Measurements from ENCODE around the gene MSANTD7.
A peak's percentile ranks its signal among the peaks of the same experiment; 100 is the strongest.
"Not testable (repeated sequence)": the region's sequence is repeated elsewhere in the genome, so short reads cannot be mapped to it uniquely, and the experiment has no call there.

MSANTD7 gene, protein sequence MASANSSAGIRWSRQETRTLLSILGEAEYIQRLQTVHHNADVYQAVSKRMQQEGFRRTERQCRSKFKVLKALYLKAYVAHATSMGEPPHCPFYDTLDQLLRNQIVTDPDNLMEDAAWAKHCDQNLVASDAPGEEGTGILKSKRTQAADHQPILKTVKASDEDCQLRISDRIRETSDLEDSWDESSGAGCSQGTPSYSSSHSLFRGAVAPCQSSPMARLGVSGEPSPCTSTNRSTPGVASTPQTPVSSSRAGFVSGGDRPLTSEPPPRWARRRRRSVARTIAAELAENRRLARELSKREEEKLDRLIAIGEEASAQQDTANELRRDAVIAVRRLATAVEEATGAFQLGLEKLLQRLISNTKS

DNA sequence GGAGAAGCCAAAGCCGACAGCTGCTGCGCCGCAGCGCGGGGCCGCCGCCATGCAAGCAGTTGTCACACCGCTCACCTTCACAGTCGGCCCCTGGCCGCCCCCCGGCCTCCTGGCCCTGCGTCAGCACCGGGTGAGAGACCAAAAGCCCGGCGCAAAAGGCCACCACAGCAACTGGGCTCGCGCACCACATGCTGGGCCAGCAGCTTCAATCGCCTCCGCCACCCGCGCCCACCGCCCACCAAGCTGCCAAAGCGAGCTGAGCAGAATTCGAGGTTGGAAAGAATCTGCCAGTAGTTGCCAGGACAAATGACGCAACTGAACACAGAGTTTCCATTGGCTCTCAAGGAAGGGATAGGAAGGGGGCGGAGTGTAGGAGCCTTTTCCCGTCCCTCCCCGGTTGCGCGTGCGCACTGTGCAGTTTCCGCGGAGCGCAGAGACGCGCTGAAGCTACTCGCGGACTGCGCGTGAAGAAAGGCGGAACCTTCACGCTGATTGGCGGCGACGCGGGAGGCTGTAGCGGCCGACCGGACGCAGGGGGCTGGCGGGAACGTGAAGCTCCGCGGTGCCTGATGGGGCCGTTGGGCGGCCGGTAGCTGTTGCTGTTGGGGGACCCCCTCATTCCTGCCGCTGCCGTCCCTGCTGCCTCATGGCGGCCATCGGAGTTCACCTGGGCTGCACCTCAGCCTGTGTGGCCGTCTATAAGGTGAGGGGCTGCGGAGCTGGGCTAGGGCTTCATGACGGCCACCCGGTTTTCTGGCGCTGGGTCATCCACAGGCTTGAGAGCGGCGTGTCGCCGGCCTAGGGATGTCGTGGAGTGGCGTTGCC is at the start of gene MSANTD7, which contains the start of the genes CDNF and HSPA14:
Gene MSANTD7, plus strand, starts transcription at position 550 of the 825 bp plus-strand sequence. CDS start 3,979 bp downstream, outside the sequence.
Gene CDNF, minus strand, starts transcription at position 281 of the 825 bp plus-strand sequence. Its CDS starts 91 bp downstream, at position 190.
Gene HSPA14, plus strand, starts transcription at position 550 of the 825 bp plus-strand sequence. Its CDS starts 97 bp downstream, at position 647.
- peak; percentile 100 for DNase-seq (ENCODE audit: low spot score)

DNA sequence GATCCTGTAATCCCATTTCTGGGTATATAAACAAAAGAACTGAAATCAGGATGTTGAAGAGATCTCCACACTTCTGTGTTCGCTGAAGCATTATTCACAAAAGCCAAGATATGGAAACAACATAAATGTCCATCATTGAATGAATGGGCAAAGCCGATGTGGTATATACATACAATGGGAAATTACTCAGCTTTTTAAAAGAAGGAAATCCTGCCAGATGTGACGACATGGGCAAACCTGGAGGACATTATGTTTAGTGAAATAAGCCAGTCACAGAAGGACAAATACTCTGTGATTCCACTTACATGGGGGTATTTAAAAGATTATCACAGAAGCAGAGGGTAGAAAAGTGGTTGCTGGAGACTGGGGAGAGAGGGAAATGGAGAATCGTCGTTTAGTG is 39.5 kb upstream of the MSANTD7 start:
- DNase-seq (ENCODE audit: low spot score) = no peak

DNA sequence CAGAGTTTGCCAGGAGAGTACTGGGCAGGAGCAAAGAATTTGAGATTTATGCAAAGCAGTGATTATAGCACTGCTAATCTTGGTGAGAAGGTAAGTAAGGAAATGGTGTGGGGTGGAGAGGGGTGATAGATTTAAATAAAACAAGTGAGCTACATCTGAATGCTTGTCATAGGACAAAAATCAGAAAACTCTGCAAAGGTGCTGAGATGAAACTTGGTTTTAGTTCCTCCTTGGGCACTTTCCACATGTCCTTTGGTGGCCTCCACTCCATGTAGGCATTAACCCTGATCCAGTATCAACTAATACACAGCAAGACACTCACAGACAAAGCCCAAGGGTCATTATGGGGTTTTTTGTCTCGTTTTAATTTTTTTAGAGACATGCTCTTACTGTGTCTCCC is 37.7 kb upstream of the MSANTD7 start:
- DNase-seq (ENCODE audit: low spot score) = no peak

DNA sequence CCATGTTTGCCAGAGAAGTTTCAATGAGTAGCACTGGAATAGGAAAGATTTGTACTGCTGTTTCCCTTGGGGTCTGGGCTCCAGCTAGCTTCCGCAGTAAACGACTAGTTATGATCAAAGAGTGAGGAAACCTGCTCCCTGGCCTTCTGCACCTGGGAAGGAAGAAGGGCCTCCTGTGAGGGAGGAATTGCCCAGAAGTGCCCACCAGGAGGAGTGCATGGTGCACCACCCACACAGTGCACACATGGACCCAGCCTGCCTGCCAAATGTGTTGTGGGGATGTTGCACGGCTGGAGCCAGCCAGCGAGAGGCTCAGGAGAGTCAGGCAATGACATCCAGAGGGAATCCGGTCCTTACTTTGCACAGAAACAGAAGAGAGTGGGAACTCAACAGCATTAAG is 36.4 kb upstream of the MSANTD7 start:
- no peak for DNase-seq (ENCODE audit: low spot score)

DNA sequence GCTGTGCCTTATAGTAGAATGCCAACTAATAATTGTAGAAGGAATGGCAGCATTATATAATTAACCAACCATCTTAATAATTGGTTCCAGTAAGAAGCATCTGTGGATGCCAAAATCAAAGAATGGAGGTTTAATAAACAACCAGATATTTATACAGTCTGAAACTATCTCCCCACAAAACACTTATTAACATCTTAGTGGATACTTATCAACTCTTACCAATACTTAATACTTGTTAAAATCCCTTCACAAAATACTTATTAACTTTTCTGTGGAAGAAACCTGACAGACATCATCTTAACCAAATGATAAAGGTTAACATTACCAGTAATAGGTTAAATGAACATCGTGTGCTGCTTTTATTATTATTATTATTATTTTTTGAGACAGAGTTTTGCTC is 34.3 kb upstream of the MSANTD7 start:
- DNase-seq (ENCODE audit: low spot score) = no peak

DNA sequence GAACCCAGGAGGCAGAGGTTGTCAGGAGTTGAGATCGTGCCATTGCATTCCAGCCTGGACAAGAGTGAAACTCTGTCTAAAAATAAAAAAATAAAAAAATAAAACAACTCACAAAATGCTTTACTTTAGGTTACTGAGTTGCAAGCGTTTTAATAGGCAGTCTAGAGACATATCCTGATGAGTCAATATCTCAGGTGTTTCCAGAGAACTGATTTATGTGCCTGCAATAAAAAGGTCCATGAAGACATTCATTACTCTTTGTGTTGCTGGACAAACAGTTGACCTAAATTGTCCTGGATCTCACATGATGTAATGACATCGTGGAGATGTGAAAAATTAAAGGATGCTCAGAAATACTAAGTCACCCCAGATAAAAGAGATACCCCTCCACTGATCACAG is 31.8 kb upstream of the MSANTD7 start:
- DNase-seq (ENCODE audit: low spot score) = no peak

DNA sequence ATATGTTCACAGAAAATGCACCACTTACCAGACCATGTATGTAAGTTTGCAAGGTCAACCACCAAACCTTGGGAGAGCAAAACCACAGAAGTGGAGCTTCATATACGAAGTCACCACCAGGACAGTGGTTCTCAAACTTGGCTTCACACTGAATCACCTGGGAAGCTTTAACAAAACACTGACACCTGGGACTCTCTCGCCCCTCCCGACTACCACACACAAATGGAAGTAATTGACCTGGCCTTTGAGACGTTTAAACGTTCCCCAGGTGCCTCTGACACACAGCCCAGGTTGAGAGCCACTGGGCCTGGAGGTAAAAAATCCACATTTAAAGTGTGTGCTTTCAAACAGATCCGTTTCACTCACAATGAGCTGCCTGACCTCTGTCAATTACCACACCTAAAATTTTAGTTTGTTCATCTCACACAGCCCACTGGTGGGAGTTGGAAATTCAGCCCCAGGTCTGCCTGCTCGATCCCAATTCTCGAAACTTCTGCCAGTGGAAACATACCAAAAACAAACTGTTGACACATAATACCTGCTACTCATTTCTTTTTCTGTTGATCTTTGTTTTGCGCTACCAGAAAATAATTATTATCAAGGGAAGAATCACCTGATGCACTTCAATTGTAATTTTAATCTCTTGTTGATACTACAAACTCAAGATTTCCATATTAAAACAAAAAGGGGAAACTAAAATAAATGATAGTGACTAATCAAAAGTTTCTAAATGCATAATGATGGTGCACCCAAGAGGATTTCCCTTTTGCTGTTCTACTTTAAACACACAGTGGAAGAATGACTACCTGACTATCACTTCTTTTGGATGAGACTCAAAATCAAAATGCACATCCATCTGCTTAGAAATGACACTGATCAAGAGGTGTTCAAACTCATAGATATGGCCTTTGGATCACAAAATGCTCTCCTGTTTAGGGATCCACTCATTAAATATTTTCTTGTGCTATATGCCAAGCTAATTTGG is 26.8 kb upstream of the MSANTD7 start:
- DNase-seq (ENCODE audit: low spot score) = no peak

DNA sequence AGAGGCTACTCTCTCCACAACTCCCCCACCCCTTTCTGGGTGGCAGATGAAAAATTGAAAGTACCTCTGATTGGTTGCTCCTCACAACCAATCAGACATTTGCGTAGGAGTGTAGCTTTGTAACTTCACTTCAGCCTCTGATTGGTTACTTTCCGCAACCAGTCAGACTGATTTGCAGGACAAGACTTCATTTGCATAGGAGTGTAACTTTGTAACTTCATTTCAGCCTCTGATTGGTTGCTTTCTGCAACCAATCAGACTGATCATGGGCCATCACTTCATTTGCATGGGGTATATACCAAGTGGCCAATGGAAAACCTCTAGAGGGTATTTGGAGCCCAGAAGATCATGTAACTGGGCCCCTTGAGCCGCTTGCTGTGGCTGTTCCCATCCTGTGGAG is 25.8 kb upstream of the MSANTD7 start:
- DNase-seq (ENCODE audit: low spot score) = no peak

DNA sequence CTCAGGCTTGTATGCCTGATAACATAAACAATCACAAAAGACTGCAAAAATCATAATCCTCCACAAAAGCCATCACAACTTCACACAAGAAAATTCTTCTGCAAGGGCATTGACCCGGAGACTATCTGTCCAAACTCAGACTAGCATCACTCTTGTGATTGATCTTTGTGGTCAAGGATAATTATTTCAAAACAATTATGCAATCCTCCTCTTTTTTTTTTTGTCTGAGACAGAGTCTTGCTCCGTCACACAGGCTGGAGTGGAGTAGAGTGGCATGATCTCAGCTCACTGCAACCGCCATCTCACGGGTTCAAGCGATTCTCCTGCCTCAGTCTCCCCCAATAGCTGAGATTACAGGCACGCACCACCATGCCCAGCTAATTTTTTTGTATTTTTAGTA is 22.4 kb upstream of the MSANTD7 start:
- no peak for DNase-seq (ENCODE audit: low spot score)

DNA sequence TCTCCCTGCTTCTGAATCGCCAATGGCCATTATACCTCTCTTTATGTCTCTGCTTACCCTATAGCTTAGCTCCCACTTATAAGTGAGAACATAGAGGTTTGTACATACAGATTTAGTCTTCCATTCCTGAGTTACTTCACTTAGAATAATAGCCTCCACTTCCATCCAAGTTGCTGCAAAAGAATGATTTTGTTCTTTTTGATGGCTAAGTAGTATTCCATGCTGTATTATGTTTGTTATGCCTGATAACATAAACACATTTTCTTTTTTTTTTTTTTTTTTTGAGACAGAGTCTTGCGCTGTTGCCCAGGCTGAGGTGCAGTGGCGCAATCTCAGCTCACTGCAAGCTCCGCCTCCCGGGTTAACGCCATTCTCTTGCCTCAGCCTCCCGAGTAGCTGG is 21.4 kb upstream of the MSANTD7 start:
- not testable (repeated sequence) for DNase-seq (ENCODE audit: low spot score)

DNA sequence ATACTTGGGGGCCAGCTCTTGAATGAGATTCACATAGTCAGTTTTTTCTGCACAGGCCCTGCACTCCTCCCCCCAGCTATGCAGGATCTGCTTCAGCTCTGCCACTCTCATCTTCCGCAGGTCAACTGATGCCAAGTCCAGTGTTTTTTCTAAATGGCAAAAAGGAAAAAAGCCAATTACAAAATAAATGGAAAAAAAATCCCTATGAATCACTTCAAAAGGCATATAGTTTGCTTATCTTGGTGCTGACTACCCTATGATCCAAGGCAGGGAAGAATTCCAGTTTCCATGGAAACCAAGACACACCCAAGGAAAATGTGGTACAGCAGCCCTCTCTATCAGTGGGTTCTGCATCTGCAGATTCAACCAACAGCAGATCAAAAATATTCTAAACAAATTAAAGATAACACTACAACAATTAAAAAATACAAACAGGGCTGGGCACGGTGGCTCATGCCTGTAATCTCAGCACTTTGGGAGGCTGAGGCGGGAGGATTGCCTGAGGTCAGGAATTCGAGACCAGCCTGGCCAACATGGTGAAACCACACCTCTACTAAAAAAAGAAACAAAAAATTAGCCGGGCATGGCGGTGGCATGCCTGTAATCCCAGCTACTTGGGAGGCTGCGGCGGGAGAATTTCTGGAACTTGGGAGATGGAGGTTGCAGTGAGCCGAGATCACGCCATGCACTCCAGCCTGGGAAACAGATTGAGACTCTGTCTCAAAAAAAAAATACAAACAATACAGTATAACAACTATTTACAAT is 17.9 kb upstream of the MSANTD7 start:
- peak; percentile 74 for DNase-seq (ENCODE audit: low spot score)

DNA sequence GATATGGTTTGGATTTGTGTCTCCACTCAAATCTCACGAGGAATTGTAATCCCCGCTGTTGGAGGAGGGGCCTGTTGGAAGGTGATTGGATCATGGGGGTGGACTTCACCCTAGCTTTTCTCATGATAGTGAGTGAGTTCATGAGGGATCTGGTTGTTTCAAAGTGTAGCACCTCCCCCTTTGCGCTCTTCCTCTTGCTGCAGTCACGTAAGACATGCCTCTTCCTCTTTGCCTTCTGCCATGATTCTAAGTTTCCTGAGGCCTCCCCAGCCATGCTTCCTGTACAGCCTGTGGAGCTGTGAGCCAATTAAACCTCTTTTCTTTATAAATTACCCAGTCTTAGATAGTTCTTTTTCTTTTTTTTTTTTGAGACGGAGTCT is 17.3 kb upstream of the MSANTD7 start:
- DNase-seq (ENCODE audit: low spot score) = no peak

DNA sequence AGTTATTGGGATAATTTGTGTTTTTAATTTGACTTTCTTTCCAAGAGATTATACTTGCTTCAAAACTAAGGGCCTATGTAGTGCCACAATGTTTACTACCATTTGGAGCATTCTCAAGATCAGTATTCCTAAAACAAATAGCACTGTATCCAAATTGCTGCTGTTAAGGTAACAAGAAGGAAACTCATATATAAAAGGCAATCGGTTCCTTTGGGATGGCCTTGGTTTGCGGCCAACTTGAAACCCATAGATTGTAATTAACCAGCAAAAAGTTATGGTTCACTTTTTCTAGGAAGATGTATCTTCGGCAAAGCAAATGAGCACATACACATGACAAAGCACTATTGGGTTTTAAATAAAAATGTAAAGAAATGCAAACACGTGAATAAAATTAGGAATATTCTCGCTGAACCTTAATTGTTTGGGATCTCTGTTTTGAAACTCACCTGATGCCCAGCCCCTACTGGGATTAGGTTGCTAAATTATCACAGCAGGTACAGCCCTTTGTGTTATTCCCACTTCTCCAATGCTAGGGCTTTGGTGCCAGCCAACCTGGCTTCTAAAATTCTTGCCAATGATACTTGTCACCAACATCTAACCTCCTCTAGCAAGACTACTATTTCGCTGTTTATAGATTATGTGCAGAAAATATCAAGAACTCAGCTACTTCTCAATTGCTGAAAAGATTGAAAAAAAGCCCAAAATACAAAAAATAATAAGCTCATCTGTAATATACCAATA is 16.3 kb upstream of the MSANTD7 start:
- DNase-seq (ENCODE audit: low spot score) = no peak

DNA sequence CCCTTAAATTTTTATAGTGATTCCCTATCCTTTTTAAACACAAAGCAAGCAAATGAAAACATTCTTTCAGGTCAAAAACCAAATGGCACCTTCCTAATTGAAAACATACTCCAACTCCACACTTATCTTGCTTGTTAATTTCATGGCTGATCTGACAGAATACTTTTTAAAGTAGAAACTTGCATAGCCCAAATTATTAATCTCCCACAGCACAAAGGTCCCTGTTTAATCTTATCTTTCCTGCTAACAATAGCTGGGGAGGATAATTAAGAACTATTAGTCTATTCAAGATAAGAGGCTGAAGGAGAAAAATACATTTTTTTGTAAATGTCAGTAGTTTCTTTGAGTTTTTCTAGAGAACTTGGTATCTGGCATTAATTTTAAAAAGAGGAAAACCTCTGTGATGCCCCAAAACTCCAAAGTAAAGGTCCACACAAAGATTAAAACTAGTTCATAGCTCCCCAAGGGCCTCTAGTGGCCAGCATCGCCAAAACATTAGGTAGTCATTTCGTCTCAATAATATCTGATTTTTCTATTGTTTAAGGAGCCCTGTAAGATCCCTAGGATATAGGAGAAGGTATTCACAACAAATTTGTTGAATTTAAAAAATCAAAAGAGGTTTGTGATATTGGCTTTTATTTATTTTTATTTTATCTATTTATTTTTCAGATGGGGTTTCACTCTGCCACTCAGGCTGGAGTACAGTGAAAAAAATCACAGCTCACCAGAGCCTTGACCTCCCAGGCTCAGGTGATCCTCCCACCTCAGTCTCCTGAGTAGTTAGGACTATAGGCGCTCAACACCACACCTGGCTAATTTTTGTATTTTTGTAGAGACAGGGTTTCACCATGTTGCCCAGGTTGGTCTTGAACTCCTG is 15.0 kb upstream of the MSANTD7 start:
- DNase-seq (ENCODE audit: low spot score) = peak; percentile 66

DNA sequence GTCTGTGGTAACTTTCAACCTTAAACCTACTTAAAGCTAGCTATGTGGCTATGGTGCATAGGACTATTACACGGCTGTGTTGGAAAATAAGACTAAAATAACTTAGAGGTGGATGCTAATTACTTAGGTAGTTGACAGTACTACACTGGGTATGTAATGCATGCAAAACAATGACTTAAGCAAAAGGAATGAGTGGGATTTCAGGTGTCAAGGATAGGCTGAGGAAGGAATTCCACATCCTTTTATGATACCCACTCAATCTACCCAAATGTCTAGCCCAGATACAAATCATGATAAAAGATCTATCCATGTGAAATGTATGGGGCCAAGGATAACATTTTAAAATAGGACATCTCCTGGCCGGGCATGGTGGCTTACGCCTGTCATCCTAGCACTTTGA is 14.1 kb upstream of the MSANTD7 start:
- no peak for DNase-seq (ENCODE audit: low spot score)

DNA sequence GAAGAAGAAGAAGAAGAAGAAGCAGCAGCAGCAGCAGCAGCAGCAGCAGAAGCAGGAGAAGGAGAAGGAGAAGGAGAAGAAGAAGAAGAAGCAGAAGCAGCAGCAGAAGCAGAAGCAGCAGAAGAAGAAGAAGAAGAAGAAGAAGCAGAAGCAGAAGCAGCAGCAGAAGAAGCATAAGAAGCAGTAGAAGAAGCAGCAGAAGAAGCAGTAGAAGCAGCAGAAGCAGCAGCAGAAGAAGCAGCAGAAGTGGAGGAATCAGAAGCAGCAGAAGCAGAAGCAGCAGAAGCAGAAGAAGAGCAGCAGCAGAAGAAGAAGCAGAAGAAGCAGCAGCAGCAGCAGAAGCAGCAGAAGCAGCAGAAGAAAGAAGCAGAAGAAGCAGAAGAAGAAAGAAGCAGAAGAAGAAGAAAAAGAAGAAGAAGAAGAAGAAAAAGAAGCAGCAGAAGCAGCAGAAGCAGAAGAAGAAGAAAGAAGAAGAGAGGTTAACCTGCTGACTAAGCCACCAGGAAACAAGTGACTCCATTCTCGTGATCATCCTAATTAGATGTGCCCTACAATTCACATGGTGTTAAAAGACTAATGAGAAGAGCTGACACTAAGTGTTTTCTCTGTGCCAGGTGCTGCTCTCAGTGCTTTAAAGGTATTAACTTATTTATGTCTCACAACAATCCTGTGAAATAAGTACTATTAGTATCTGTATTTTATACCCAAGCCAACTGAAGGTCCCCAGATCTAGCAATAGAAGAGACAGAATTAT is 11.9 kb upstream of the MSANTD7 start:
- DNase-seq (ENCODE audit: low spot score) = no peak

DNA sequence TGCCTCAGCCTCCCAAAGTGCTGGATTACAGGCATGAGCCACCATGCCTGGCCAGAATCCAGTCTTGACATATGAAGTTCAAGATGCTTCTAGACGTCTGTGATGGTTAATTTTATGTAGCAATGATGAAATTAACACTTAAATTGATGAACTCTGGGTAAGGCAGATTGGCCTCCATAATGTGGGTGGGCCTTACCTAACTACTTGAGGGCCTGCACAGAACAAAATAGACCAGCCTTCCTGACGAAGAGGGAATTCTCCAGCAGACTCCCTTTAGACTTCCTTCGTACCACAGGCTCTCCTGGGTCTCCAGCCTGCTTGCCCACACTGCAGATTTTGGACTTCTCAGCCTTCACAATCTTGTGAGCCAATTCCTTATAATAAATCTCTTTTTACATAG is 5.0 kb upstream of the MSANTD7 start:
- no peak for DNase-seq (ENCODE audit: low spot score)

DNA sequence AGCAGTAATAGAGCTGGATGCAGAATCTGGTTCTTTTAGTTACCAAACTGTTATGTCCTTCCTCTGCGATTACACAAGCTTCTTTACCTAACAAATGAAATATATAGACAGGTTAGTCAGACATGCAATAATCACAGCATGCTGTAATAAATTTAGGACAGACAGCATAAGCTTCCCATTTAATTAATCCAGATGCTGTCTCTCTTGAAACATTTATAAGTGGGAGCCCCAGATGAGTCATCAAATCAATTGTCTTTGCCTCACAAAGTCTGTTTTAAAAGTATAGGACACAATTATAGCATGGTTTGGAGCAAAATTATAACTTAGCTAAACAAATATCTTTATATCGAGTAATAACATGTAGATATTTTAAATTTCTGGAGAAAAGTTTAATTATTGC is 1.9 kb upstream of the MSANTD7 start:
- DNase-seq (ENCODE audit: low spot score) = no peak
